Dermis blood vessel endothelial cell (primary cell): ENCODE results near the gene BLMH. TPM values are rescaled to one million over a fixed set of nuclear protein-coding genes. Genes with fewer than 3 reads are reported as not detected.
"Not testable (repeated sequence)": the region's sequence is repeated elsewhere in the genome, so short reads cannot be mapped to it uniquely, and the experiment has no call there.

Experiments
- DNase-seq: peaks from one replicate; pipeline ENCODE4 v3.0.0; 2010
- total RNA-seq: library from RNA; depleted of rRNA; stranded (reverse); fragments of >200 nt; gene quantifications from 2 replicates; pipeline ENCODE4 v1.2.3, GENCODE V29; 2014

Gene BLMH
- total RNA-seq, 1 donor from 2014 or later = 67.7 TPM

- no peak for DNase-seq
Measured at GRCh38 chr17:30225919-30226553, 65.7 kb downstream of the BLMH start.

GRCh38 chr17:30225112-30225511 lies 66.6 kb downstream of the BLMH start:
- no peak for DNase-seq

- no peak for DNase-seq
Measured at GRCh38 chr17:30224419-30224960, 67.3 kb downstream of the BLMH start.

- DNase-seq = no peak
Measured at GRCh38 chr17:30222721-30223175, 69.0 kb downstream of the BLMH start.

GRCh38 chr17:30222251-30222650 lies 69.5 kb downstream of the BLMH start:
- DNase-seq = no peak

- no peak for DNase-seq
Measured at GRCh38 chr17:30221346-30221745, 70.4 kb downstream of the BLMH start.

- DNase-seq = no peak
Measured at GRCh38 chr17:30220414-30220813, 71.3 kb downstream of the BLMH start.

GRCh38 chr17:30219833-30220232 lies 71.9 kb downstream of the BLMH start:
- no peak for DNase-seq

GRCh38 chr17:30219315-30219714 lies 72.4 kb downstream of the BLMH start:
- no peak for DNase-seq

- DNase-seq = no peak
Measured at GRCh38 chr17:30218799-30219198, 72.9 kb downstream of the BLMH start.

- DNase-seq = no peak
Measured at GRCh38 chr17:30217746-30218245, 73.9 kb downstream of the BLMH start.

- no peak for DNase-seq
Measured at GRCh38 chr17:30217054-30217453, 74.7 kb downstream of the BLMH start.

- no peak for DNase-seq
Measured at GRCh38 chr17:30212750-30213149, 79.0 kb downstream of the BLMH start.

GRCh38 chr17:30211371-30211770 lies 80.4 kb downstream of the BLMH start:
- no peak for DNase-seq

- DNase-seq = no peak
Measured at GRCh38 chr17:30210901-30211300, 80.8 kb downstream of the BLMH start.

GRCh38 chr17:30210366-30210765 lies 81.4 kb downstream of the BLMH start:
- no peak for DNase-seq

GRCh38 chr17:30209930-30210329 lies 81.8 kb downstream of the BLMH start:
- DNase-seq = no peak

- DNase-seq = no peak
Measured at GRCh38 chr17:30208214-30208613, 83.5 kb downstream of the BLMH start.

GRCh38 chr17:30207655-30208054 lies 84.1 kb downstream of the BLMH start:
- DNase-seq = peak; percentile 66

- peak; percentile 30 for DNase-seq
Measured at GRCh38 chr17:30203471-30203981, 88.2 kb downstream of the BLMH start.

- not testable (repeated sequence) for DNase-seq
Measured at GRCh38 chr17:30200656-30201055, 91.1 kb downstream of the BLMH start.

GRCh38 chr17:30200106-30200505 lies 91.6 kb downstream of the BLMH start:
- DNase-seq = no peak

- DNase-seq = no peak
Measured at GRCh38 chr17:30199600-30199999, 92.1 kb downstream of the BLMH start.
